HuH-7.5 (cell line): Measurements from ENCODE around the gene POLR3A.
"Not testable (repeated sequence)": the region's sequence is repeated elsewhere in the genome, so short reads cannot be mapped to it uniquely, and the experiment has no call there.

ENCODE experiments used
- DNase-seq: peaks from one replicate; pipeline ENCODE4 v3.0.0; 2011; ENCODE audit warnings: low spot score

The POLR3A gene

GRCh38 chr10:78029269-78030226 lies at the start of gene POLR3A:
POLR3A (minus strand) TSS chr10:78029515; CDS start chr10:78029407, 108 bp downstream.
- peak; percentile 64 for DNase-seq

GRCh38 chr10:78078539-78079330 lies 49.4 kb upstream of the POLR3A start:
- DNase-seq: no peak

- not testable (repeated sequence) for DNase-seq
These were observed 46.5 kb upstream of the POLR3A start for GRCh38 chr10:78075806-78076205.

GRCh38 chr10:78072504-78072903 lies 43.2 kb upstream of the POLR3A start:
- no peak for DNase-seq

- DNase-seq: no peak
These were observed 42.5 kb upstream of the POLR3A start for GRCh38 chr10:78071857-78072179.

GRCh38 chr10:78071140-78071856 lies 42.0 kb upstream of the POLR3A start:
- no peak for DNase-seq

- DNase-seq: no peak
These were observed 41.4 kb upstream of the POLR3A start for GRCh38 chr10:78070726-78071125.

GRCh38 chr10:78070064-78070463 lies 40.7 kb upstream of the POLR3A start:
- not testable (repeated sequence) for DNase-seq

GRCh38 chr10:78069151-78069550 lies 39.8 kb upstream of the POLR3A start:
- no peak for DNase-seq

GRCh38 chr10:78066728-78067430 lies 37.6 kb upstream of the POLR3A start:
- DNase-seq: no peak

- no peak for DNase-seq
These were observed 36.7 kb upstream of the POLR3A start for GRCh38 chr10:78066012-78066411.

GRCh38 chr10:78065611-78066010 lies 36.3 kb upstream of the POLR3A start:
- DNase-seq: no peak

GRCh38 chr10:78064919-78065318 lies 35.6 kb upstream of the POLR3A start:
- DNase-seq: not testable (repeated sequence)

- DNase-seq: no peak
These were observed 33.9 kb upstream of the POLR3A start for GRCh38 chr10:78063236-78063635.

GRCh38 chr10:78062296-78062695 lies 33.0 kb upstream of the POLR3A start:
- no peak for DNase-seq

GRCh38 chr10:78059906-78060702 lies 30.8 kb upstream of the POLR3A start:
- no peak for DNase-seq

- no peak for DNase-seq
These were observed 29.2 kb upstream of the POLR3A start for GRCh38 chr10:78058562-78058961.

GRCh38 chr10:78053211-78053868 lies 24.0 kb upstream of the POLR3A start:
- DNase-seq: no peak

GRCh38 chr10:78049851-78050250 lies 20.5 kb upstream of the POLR3A start:
- no peak for DNase-seq

GRCh38 chr10:78047314-78047891 lies 18.1 kb upstream of the POLR3A start:
- DNase-seq: peak; percentile 28
